ENCODE results near the gene WNT5B.

DNA sequence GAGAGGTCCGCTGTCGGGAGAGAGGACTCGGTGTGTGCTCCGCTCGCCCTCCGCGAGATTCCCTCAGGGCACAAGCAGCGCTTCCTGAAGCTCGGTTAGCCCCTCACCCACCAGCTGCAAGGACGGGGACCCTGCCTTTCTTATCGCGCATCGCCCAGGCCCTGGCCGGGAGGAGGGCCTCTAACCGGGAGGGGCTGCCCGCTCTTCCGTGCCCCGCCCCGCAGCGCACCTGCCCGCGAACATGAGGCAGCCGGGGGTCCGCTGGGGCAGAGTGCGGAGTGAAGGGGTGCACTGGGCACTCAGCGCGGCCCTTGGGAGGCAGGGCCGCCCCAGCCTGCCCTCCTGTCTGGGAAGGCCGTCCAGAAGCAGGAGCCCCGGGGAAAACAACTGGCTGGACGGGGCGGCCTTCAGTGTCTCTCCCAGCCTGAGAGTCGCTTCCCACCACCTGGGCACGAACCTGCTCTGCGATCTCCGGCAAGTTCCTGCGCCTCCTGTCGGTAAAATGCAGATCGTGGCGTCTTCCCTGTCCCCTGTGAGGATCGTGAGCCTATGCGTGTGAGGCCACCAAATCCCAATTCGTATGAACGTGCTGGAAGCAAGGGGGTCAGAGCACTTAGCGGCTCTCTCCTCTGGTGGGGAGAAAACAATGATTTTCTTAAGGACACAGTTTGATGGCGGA is 33.9 kb downstream of the WNT5B start:
- TF ChIP-seq, protein P1, sequence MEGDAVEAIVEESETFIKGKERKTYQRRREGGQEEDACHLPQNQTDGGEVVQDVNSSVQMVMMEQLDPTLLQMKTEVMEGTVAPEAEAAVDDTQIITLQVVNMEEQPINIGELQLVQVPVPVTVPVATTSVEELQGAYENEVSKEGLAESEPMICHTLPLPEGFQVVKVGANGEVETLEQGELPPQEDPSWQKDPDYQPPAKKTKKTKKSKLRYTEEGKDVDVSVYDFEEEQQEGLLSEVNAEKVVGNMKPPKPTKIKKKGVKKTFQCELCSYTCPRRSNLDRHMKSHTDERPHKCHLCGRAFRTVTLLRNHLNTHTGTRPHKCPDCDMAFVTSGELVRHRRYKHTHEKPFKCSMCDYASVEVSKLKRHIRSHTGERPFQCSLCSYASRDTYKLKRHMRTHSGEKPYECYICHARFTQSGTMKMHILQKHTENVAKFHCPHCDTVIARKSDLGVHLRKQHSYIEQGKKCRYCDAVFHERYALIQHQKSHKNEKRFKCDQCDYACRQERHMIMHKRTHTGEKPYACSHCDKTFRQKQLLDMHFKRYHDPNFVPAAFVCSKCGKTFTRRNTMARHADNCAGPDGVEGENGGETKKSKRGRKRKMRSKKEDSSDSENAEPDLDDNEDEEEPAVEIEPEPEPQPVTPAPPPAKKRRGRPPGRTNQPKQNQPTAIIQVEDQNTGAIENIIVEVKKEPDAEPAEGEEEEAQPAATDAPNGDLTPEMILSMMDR (IDR thresholded peaks at IDR 0.05 in 4 of 5, conservative IDR thresholded peaks at IDR 0.05 in 1 of 5): peak in 3 of 5 experiments; percentile 13 to 31 (median 18)
- TF ChIP-seq POLR2A (IDR thresholded peaks at IDR 0.05): no peak
